Ovary (tissue), 9 donors: ENCODE results near the gene ELOVL3. TPM values are rescaled to one million over a fixed set of nuclear protein-coding genes. Genes with fewer than 3 reads are reported as not detected.

Experiments
- DNase-seq, 5 donors: peaks; one replicate each; pipeline ENCODE4 v3.0.0-alpha.2; 2019 to 2020
- H3K27ac ChIP-seq, 2 donors: fragments of 200-600 bp; one replicate each; pipeline versions ENCODE4 v1.5.1 to v1.8.0; 2019 to 2022
- H3K27me3 ChIP-seq: fragments of 200-600 bp; one replicate; pipeline ENCODE4 v1.8.0; 2022
- H3K36me3 ChIP-seq: fragments of 200-600 bp; sonication (generic); one replicate; pipeline ENCODE4 v1.5.1; 2019
- H3K4me1 ChIP-seq: one replicate; pipeline ENCODE4 v1.8.1; 2013; ENCODE audit warnings: mild to moderate bottlenecking, moderate library complexity; ENCODE audit not compliant: insufficient read depth
- H3K4me3 ChIP-seq: fragments of 200-600 bp; sonication (generic); one replicate; pipeline ENCODE4 v1.5.1; 2017
- H3K9me3 ChIP-seq, 2 donors: fragments of 200-600 bp in 1 of 2; sonication (generic) in 1 of 2; one replicate each; pipeline versions ENCODE4 v1.5.1 to v1.8.1; 2013 to 2019; ENCODE audit warnings: mild to moderate bottlenecking in 1 of 2, moderate library complexity in 1 of 2
- CTCF ChIP-seq, 3 donors: fragments of 450-650 bp in 2 of 3; fragments of 200-600 bp in 1 of 3; IDR thresholded peaks; one replicate each; pipeline versions ENCODE4 v1.5.1 to v1.8.0; 2016 to 2022; ENCODE audit warnings: antibody characterized with exemption in 3 of 3, mild to moderate bottlenecking in 1 of 3
- EP300 ChIP-seq: sonication (generic); formaldehyde crosslinking; IDR thresholded peaks from one replicate; pipeline ENCODE4 v1.6.1; 2017; ENCODE audit warnings: antibody characterized with exemption
- POLR2A ChIP-seq: fragments of 450-650 bp; IDR thresholded peaks from one replicate; pipeline ENCODE4 v1.6.1; 2017; ENCODE audit warnings: antibody characterized with exemption, mild to moderate bottlenecking, moderate library complexity
- WGBS, 3 donors: extraction: QIAGEN DNeasy Blood & Tissue Kit in 1 of 3; methylation state at CpG; one replicate each; pipeline versions ENCODE4 v1.1.5 to v1.1.7; 2013 to 2017; 5-methylcytosine and 5-hydroxymethylcytosine counted together
- intact Hi-C, 4 donors: fragments of 100-400 bp; cut with DNase I; formaldehyde crosslinking; loops; one replicate each; pipeline versions ENCODE4 v1.11.0 to v1.15.1; 2022 to 2023
- polyA plus RNA-seq, 2 donors: library from polyadenylated mRNA; stranded (reverse); fragments of 200-250 nt in 1 of 2; fragments of 350-450 nt in 1 of 2; fragmentation: Illumina TruSeq in 1 of 2; extraction: RNeasy Lipid Tissue Mini Kit (QIAGEN cat#74804) in 1 of 2; gene quantifications; one replicate each; pipeline ENCODE4 v1.2.3, GENCODE V29; 2013 to 2014
- total RNA-seq, 7 donors: library from RNA; depleted of rRNA in 2 of 7; stranded (reverse); fragments of >200 nt in 2 of 7; fragmentation: NEBNext Ultra II Directional in 3 of 7; extraction: Animal tissue kit (Norgen Biotek cat#: 25700) in 3 of 7; gene quantifications; one replicate each; pipeline versions ENCODE4 v1.1.0 to v1.2.4, GENCODE V29; 2016 to 2023
- donor health status: DM: no; HTN: no; CAD: no; lungs with moderate emphysema.
- donor health status: DM: no; HTN: no; CAD: no.
- donor health status: Bipolar disorder and iron deficiency.
- donor health status: DM: yes; HTN: yes; CAD: no.
- donor health status: DM: no; HTN: no; CAD: no.
- donor health status: DM: yes; HTN: yes; CAD: no.

ELOVL3 gene
- total and polyA plus RNA-seq, 9 donors = 0.08 to 1.0 TPM; not detected in 7

GRCh38 chr10:102222797-102223196, 3.3 kb upstream of the ELOVL3 start:
- no peak overlapping the region for H3K27ac ChIP-seq
- H3K9me3 ChIP-seq = no peaks in the 10 kb centered on the region
- H3K4me1 ChIP-seq = peaks cover 7% of the 10 kb centered on the region
- WGBS, 3 donors = 81 to 89% (median 85%) methylated on average over 5 of the region's 5 CpGs
- H3K4me3 ChIP-seq = no peak overlapping the region
- TF ChIP-seq CTCF (IDR thresholded peaks at IDR 0.05) (no peak), EP300 (no peak), POLR2A (no peak)
- intact Hi-C loops = no loop called here
- no peaks in the 10 kb centered on the region for H3K36me3 ChIP-seq
- no peak for DNase-seq
- H3K27me3 ChIP-seq = no peaks in the 10 kb centered on the region

DNA sequence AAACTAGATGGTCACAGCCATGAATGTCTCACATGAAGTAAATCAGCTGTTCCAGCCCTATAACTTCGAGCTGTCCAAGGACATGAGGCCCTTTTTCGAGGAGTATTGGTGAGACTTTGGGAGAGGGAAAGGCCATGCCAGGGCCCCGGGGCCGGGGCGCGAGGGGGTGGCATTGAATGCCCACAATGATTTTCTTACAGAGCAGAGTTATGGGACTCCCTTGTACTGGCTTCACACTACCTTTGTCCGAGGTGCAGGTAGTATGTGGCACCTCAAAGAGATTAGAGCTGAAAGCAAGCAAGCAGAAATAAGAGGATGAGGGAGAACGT, 407 bp downstream of the ELOVL3 start:
- no peak overlapping the region for H3K27ac ChIP-seq
- no peaks in the 10 kb centered on the region for H3K27me3 ChIP-seq
- peaks cover 18% of the 10 kb centered on the region for H3K4me1 ChIP-seq
- WGBS, 3 donors = 34 to 55% (median 42%) methylated on average over 8 of the region's 8 CpGs
- no peaks in the 10 kb centered on the region for H3K9me3 ChIP-seq
- no peak overlapping the region for H3K4me3 ChIP-seq
- no peak for TF ChIP-seq CTCF (IDR thresholded peaks at IDR 0.05)
- no peak for TF ChIP-seq EP300
- TF ChIP-seq POLR2A = no peak
- no peak for DNase-seq
- no peaks in the 10 kb centered on the region for H3K36me3 ChIP-seq
- intact Hi-C loops = no loop called here

- Histone ChIP-seq H3K4me1 (peaks cover 18% of the 10 kb centered on the region), H3K9me3 (no peaks in the 10 kb centered on the region), H3K27ac (no peak overlapping the region), H3K36me3 (no peaks in the 10 kb centered on the region), H3K27me3 (no peaks in the 10 kb centered on the region), H3K4me3 (no peak overlapping the region)
- 76 to 80% (median 78%) methylated on average over 8 of the region's 8 CpGs for WGBS, 3 donors
- intact Hi-C loops = no loop called here
- DNase-seq = no peak
- TF ChIP-seq POLR2A (no peak), CTCF (IDR thresholded peaks at IDR 0.05) (no peak), EP300 (no peak)
Observed at GRCh38 chr10:102227050-102227449, 951 bp downstream of the ELOVL3 start.

- H3K27me3 ChIP-seq = no peaks in the 10 kb centered on the region
- intact Hi-C loops = loop anchor here (2.0 to 10.0 kb wide), 6 partner anchors 75 to 355 kb away; partner anchors contain the start of gene NOLC1 (in 1 of the 4)
- DNase-seq = peak; percentile 75 to 87 (median 82)
- TF ChIP-seq POLR2A (no peak), EP300 (no peak), CTCF (IDR thresholded peaks at IDR 0.05) (peak; percentile 80 to 92 (median 89))
- peak overlapping the region; percentile 2 for H3K4me3 ChIP-seq
- no peaks in the 10 kb centered on the region for H3K36me3 ChIP-seq
- peaks cover 18% of the 10 kb centered on the region for H3K4me1 ChIP-seq
- no peak overlapping the region for H3K27ac ChIP-seq
- H3K9me3 ChIP-seq = no peaks in the 10 kb centered on the region
- 0 to 1% (median 1%) methylated on average over 24 of the region's 24 CpGs for WGBS, 3 donors
Observed at GRCh38 chr10:102229810-102230263, 3.7 kb downstream of the ELOVL3 start.
